Activated CD4-positive, alpha-beta T cell treated with anti-CD3 and anti-CD28 coated beads, Interleukin-2, amount 50 U/mL, for 1 hour (primary cell): ENCODE data around the gene SLC30A9.

ENCODE experiments used
- DNase-seq: peaks from one replicate; pipeline ENCODE4 v3.0.0-alpha.2; 2020

Gene SLC30A9

GRCh38 chr4:41990365-41991111 lies at the start of gene SLC30A9:
Gene SLC30A9, plus strand, starts transcription at chr4:41990530. Its CDS starts 122 bp downstream, at chr4:41990652.
- DNase-seq, result peak; percentile 91

GRCh38 chr4:41940834-41941233 lies 49.5 kb upstream of the SLC30A9 start:
- DNase-seq, result no peak

GRCh38 chr4:41943506-41943905 lies 46.8 kb upstream of the SLC30A9 start:
- DNase-seq, result no peak

GRCh38 chr4:41944089-41944488 lies 46.2 kb upstream of the SLC30A9 start:
- no peak for DNase-seq

GRCh38 chr4:41949531-41949930 lies 40.8 kb upstream of the SLC30A9 start:
- no peak for DNase-seq

GRCh38 chr4:41957634-41958033 lies 32.7 kb upstream of the SLC30A9 start:
- no peak for DNase-seq

- no peak for DNase-seq
These were observed 27.2 kb upstream of the SLC30A9 start for GRCh38 chr4:41963105-41963504.

GRCh38 chr4:41964401-41964800 lies 25.9 kb upstream of the SLC30A9 start:
- DNase-seq, result no peak

GRCh38 chr4:41967392-41967791 lies 22.9 kb upstream of the SLC30A9 start:
- no peak for DNase-seq

- DNase-seq, result no peak
These were observed 20.7 kb upstream of the SLC30A9 start for GRCh38 chr4:41969671-41970070.

GRCh38 chr4:41975341-41975740 lies 15.0 kb upstream of the SLC30A9 start:
- DNase-seq, result no peak

GRCh38 chr4:41976775-41977516 lies 13.4 kb upstream of the SLC30A9 start:
- no peak for DNase-seq

- no peak for DNase-seq
These were observed 12.6 kb upstream of the SLC30A9 start for GRCh38 chr4:41977709-41978108.

- DNase-seq, result no peak
These were observed 8.9 kb upstream of the SLC30A9 start, which contains the start of gene DCAF4L1 for GRCh38 chr4:41981456-41981855. Gene DCAF4L1, plus strand, starts transcription at chr4:41981756. Its CDS starts 37 bp downstream, at chr4:41981793.

- DNase-seq, result no peak
These were observed 7.6 kb upstream of the SLC30A9 start for GRCh38 chr4:41982716-41983115.

GRCh38 chr4:41985151-41985550 lies 5.2 kb upstream of the SLC30A9 start:
- DNase-seq, result no peak

GRCh38 chr4:41989994-41990364 lies 351 bp upstream of the SLC30A9 start:
- no peak for DNase-seq

GRCh38 chr4:41991916-41992767 lies 1.8 kb downstream of the SLC30A9 start:
- no peak for DNase-seq

GRCh38 chr4:41992967-41993857 lies 2.9 kb downstream of the SLC30A9 start:
- DNase-seq, result no peak

- DNase-seq, result no peak
These were observed 4.2 kb downstream of the SLC30A9 start for GRCh38 chr4:41994461-41994985.

- no peak for DNase-seq
These were observed 7.7 kb downstream of the SLC30A9 start for GRCh38 chr4:41998019-41998418.

- no peak for DNase-seq
These were observed 9.0 kb downstream of the SLC30A9 start for GRCh38 chr4:41999321-41999720.
